ENCODE measurements around the gene CYP21A2.
"Not testable (repeated sequence)": the region's sequence is repeated elsewhere in the genome, so short reads cannot be mapped to it uniquely, and the experiment has no call there.

DNA sequence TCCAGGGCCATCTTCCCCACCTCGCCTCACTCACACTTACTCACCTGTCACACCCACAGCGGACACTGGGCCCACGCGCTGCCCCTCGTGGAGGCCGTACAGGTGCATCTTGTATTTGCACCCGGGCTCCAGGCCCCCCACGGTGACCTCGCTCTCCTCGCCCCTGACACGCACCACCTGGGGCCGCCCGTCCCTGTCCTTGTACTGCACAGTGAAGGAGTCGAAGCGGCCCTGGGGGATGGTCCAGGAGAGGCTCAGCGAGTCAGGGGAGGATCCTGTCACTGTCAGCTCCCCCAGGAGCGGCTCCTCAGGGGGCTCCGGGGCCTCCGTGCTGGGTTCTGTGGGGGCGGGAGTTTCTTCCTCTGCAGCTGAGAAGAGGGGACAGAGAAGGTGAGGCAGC lies 14.4 kb downstream of the CYP21A2 start:
- not testable (repeated sequence) for TF ChIP-seq POLR2A (IDR thresholded peaks at IDR 0.05)
- TF ChIP-seq, protein P1, sequence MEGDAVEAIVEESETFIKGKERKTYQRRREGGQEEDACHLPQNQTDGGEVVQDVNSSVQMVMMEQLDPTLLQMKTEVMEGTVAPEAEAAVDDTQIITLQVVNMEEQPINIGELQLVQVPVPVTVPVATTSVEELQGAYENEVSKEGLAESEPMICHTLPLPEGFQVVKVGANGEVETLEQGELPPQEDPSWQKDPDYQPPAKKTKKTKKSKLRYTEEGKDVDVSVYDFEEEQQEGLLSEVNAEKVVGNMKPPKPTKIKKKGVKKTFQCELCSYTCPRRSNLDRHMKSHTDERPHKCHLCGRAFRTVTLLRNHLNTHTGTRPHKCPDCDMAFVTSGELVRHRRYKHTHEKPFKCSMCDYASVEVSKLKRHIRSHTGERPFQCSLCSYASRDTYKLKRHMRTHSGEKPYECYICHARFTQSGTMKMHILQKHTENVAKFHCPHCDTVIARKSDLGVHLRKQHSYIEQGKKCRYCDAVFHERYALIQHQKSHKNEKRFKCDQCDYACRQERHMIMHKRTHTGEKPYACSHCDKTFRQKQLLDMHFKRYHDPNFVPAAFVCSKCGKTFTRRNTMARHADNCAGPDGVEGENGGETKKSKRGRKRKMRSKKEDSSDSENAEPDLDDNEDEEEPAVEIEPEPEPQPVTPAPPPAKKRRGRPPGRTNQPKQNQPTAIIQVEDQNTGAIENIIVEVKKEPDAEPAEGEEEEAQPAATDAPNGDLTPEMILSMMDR (IDR thresholded peaks at IDR 0.05): not testable (repeated sequence)
